ENCODE results near the gene SUMO1.

Gene SUMO1

GRCh38 chr2:202196727-202197126, 41.7 kb downstream of the SUMO1 start:
- DNase-seq, result no peak

- no peak for DNase-seq
Measured at GRCh38 chr2:202194418-202194817, 44.0 kb downstream of the SUMO1 start.

- DNase-seq, result no peak
Measured at GRCh38 chr2:202193881-202194353, 44.5 kb downstream of the SUMO1 start.

GRCh38 chr2:202193305-202193704, 45.1 kb downstream of the SUMO1 start:
- no peak for DNase-seq

GRCh38 chr2:202187570-202187969, 50.8 kb downstream of the SUMO1 start:
- DNase-seq, result no peak

GRCh38 chr2:202186641-202187202, 51.7 kb downstream of the SUMO1 start:
- no peak for DNase-seq

- no peak for DNase-seq
Measured at GRCh38 chr2:202185156-202185555, 53.2 kb downstream of the SUMO1 start.

GRCh38 chr2:202184557-202184956, 53.8 kb downstream of the SUMO1 start:
- no peak for DNase-seq

- peak; percentile 66 for DNase-seq
Measured at GRCh38 chr2:202178346-202178958, 59.9 kb downstream of the SUMO1 start.

- DNase-seq, result peak; percentile 79
Measured at GRCh38 chr2:202172439-202173211, 65.8 kb downstream of the SUMO1 start.

GRCh38 chr2:202171241-202171825, 67.1 kb downstream of the SUMO1 start:
- DNase-seq, result peak; percentile 9

GRCh38 chr2:202169832-202170424, 68.5 kb downstream of the SUMO1 start:
- no peak for DNase-seq

GRCh38 chr2:202169131-202169530, 69.3 kb downstream of the SUMO1 start:
- no peak for DNase-seq

GRCh38 chr2:202165945-202166344, 72.5 kb downstream of the SUMO1 start:
- no peak for DNase-seq

- no peak for DNase-seq
Measured at GRCh38 chr2:202165208-202165607, 73.2 kb downstream of the SUMO1 start.

GRCh38 chr2:202164411-202164810, 74.0 kb downstream of the SUMO1 start:
- DNase-seq, result no peak

GRCh38 chr2:202161151-202161835, 77.1 kb downstream of the SUMO1 start:
- peak; percentile 38 for DNase-seq

GRCh38 chr2:202158796-202159195, 79.6 kb downstream of the SUMO1 start:
- DNase-seq, result no peak

- no peak for DNase-seq
Measured at GRCh38 chr2:202157211-202157990, 81.0 kb downstream of the SUMO1 start.

Measured in activated CD4-positive, alpha-beta T cell treated with anti-CD3 and anti-CD28 coated beads, Interleukin-2, amount 50 U/mL, for 16 hours (primary cell).